ENCODE data around the gene KCNF1. TPM values are rescaled to one million over a fixed set of nuclear protein-coding genes. Genes with fewer than 3 reads are reported as not detected.

Gene KCNF1
- total RNA-seq, 1 experiment from 2014 or later: 0.14 TPM

DNA sequence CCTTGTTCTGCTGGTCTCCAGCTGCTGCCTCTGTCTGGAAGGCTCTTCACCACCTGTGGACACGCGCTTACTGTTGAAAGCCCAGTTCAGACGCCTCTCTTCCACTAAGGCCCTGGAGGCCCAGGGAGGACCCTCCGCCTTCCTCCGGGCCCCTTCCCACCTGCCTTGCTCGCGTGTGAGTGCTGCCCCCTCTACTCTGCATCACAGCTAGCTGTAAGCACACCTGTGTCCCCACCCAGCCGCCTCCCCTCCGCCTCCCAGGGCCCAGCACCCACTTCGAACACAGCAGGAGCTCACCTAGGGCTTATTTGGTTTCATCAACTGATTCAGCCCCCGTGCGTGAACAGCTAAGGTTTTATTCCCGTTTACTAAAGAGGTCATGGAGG is 49.7 kb downstream of the KCNF1 start:
- DNase-seq (ENCODE audit: low read depth): no peak

DNA sequence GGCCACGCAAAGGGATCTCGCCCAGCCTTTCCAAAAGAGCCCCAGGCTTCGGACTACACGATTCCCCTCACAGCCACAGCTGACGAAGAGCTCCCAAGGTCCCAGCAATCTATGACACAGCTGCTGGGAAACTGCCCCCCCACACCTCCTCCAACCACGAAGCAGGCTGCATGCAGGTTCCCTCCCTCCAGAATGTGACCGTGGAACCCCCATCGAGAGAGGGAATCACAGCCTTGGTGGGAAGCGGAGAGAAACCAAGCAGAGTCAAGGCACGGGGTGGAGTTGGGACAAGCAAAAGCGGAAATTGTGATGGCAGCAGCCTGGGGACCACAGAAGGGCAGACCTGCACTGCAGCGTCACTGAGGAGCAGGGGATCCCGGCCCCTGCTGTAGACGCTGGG is 50.3 kb downstream of the KCNF1 start:
- DNase-seq (ENCODE audit: low read depth): no peak

DNA sequence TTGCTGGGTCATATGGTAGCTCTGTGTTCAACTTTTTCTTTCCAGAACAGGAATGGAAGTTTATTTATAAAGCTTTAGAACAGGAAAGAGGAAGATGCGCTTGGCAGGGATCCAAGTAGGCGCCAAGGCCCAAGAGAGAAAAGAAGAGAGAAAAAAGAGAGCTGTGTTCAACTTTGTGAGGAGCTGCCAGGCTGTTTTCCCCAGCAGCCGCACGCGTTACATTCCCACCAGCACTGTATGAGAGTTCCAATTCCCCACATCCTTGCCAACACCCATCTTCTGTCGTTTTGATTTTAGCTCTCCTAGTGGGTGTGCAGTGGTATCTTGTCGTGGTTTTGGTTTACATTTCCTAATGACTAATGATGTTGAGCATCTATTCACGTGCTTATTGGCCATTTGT is 51.4 kb downstream of the KCNF1 start:
- peak; percentile 42 for DNase-seq (ENCODE audit: low read depth)

Small RNAs within 50 kb of the gene (small RNA-seq; reads per million reads assigned to genes)
- gene AC079587.1: not detected

Other genes with a start within 250 kb of the KCNF1 start
- gene NOL10, start 222.0 kb upstream of the KCNF1 start, total RNA-seq (2014; rRNA removed; shearing (Covaris generic)): 50.2 and 52.9 TPM in 2 replicates
- gene ATP6V1C2, start 190.3 kb upstream of the KCNF1 start, total RNA-seq (2014; rRNA removed; shearing (Covaris generic)): 0.03 TPM in 1 of 2 replicates, not detected in the other
- 262 and 287 TPM in 2 replicates for gene PDIA6, start 99.1 kb upstream of the KCNF1 start, total RNA-seq (2014; rRNA removed; shearing (Covaris generic))
- 3.4 and 10.8 TPM in 2 replicates for gene SLC66A3, start 243.5 kb downstream of the KCNF1 start, total RNA-seq (2014; rRNA removed; shearing (Covaris generic))